Hypothalamus (tissue), 51 donors: Measurements from ENCODE around the gene TREML4.

Source experiments
- DNase-seq, 51 donors: peaks; one replicate each; lab custom pipeline; 2025; lab: John Stamatoyannopoulos, UW

The TREML4 gene

GRCh38 chr6:41247882-41248705 lies 19.9 kb downstream of the TREML4 start:
- DNase-seq, result no peak

DNA sequence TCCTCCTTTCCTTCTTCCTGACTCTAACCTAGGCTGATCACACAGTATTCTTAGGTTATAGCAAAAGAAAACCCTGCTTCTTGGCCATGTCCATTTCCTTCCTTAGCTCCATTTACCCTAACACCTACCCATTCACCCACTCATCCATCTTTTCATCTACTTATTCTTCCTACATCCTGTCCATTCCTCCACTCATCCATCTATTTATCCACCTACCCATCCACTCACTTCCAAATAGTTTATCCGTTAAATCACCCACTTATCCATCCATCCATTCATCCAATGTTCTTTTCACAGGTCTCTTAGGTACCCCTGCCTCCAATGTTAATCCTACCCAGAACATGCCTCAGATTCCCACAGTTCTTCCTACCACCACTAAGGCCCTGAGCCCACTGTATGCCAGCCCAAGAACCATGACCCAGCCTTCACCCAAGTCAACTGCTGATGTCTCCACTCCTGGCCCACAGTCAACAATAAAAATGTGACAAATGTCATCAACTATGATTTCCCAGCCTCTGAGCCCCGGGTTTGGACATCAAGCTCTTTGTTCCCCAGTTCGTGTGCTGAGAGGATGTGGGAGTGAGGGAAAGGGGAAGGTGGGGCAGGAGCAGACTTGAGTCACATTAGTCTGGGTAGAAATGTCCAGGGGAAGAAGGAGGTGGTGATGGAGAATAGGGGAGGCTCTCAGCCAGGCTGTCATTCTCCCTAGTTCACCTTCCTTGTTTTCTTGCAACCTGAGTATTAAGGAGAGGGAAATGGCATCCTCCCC lies 24.4 kb downstream of the TREML4 start:
- DNase-seq, result no peak

- DNase-seq, result no peak
These were observed 27.0 kb downstream of the TREML4 start for GRCh38 chr6:41255110-41255509.

GRCh38 chr6:41255638-41256246 lies 27.6 kb downstream of the TREML4 start:
- DNase-seq, result no peak

DNA sequence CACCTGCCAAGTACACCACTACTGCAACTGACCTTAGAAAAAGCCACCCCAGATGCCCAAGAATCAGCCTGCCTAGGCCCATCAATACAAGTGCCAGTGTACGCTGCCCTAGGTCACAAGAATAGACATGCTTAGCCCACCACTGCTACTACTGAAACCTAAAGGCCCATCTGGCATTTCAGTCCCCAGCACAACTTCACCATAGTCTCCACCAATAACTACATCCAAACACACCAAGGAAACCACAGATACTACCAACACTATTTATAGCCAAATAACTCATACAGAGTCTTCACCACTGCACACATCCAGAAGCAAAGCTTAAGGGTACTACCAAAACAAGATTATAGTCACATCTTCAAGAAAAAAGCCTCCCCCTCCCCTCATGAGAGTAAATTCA lies 28.2 kb downstream of the TREML4 start:
- DNase-seq, result no peak

DNA sequence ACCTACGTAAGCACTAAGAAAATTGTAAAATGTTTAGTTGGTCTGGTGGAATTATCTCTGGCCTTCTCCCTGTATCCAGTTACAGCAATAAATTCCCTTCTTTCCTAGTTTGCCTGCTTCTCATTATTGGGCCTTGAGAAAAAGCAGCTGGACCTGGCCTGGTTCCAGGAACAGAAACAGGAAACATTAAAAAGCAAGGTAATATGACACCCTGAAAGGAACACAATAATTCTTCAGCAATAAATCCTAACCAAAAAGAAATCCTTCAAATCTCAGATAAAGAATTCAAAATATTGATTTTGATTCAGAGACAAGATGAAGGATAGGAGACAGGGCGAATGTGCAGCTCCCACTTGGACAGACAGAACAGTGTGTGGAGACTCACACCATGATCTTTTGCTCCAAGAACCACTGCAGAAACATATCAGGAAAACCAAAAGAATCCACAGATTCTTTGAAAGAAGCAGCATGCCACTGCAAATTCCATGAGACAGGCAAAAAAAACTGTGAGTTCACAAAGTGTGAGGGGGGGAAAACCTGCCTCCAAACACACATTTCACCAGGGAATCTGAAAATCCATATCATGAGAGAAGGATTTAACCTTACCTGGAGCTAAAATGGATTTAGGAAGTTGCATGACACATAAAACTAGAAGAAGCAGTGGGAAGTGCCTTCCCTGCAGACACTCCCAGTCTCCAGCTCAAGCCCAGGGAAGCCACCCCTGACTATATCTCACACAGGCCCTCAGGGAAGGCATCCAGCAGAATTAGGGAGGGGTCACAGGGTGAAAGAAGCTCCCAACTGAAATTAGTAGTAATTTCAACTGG lies 29.4 kb downstream of the TREML4 start:
- no peak for DNase-seq

DNA sequence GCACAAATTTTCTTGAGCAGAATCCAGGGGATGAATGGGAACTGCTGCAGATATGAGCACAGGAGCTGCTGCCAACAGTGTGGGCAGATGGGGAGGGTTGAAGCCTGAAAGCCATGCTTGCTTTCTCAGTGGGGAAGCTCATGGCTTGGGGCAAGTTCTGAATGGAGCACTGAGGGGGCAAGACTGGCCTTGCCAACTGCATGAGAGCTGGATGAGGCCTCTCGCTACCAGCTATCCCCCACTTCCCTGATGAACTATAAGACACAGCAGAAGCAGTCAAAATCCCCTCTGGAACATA lies 30.0 kb downstream of the TREML4 start:
- no peak for DNase-seq

DNA sequence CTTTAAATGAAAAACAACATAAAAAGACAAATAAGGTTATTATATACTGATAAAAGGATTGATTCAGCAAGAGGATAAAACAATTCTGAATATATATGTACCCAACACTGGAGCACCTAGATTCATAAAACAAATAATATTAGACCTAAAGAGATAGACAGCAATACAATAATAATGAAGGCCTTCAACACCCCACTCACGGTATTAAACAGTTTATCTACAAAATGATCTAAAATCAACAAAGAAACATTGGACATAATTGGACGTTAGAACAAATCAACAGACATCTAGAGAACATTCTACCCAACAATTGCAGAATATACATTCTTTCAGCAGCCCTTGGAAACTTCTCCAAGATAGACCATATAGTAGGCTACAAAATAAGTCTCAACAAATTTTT lies 34.3 kb downstream of the TREML4 start:
- DNase-seq, result no peak

- DNase-seq, result no peak
These were observed 35.1 kb downstream of the TREML4 start for GRCh38 chr6:41263267-41263666.

DNA sequence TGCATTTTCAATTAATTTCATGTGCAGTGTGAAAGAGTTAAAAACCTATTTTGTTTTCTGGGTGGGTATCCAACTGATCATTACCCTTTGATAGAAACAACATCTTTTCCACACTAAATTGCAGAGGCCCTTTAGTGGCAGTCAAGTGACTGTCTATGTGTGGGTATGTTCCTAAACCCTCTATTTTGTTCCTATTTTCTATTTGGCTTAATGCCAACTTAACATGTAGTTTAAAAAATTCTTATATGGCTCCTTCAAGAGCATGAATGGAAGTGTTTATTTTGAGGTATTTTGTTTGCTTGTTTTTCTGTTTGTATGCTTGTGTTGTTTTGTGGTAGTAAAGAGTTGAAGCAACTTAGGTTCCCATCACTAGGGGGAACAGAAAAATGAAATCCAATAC lies 38.4 kb downstream of the TREML4 start:
- no peak for DNase-seq

DNA sequence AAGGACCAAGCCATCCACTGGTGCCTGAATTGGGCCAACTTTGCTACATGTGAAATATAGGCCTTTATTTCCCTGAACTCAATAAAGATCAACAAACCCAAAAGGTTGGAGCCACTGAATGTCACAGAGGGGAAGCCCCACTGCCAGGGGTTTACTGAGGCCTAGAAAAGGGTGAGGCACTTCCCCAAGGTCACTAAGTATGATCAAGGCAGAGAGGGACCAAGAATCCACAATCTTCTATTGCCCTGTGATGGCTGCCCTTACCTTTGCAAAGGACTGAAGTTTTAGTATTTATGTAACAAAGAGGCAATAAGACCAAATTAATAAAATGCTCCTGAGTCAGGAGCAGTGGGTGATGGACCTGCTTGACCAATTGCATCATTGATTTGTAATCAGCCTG lies 40.3 kb downstream of the TREML4 start:
- DNase-seq, result no peak

- no peak for DNase-seq
These were observed 41.0 kb downstream of the TREML4 start for GRCh38 chr6:41269166-41269565.

DNA sequence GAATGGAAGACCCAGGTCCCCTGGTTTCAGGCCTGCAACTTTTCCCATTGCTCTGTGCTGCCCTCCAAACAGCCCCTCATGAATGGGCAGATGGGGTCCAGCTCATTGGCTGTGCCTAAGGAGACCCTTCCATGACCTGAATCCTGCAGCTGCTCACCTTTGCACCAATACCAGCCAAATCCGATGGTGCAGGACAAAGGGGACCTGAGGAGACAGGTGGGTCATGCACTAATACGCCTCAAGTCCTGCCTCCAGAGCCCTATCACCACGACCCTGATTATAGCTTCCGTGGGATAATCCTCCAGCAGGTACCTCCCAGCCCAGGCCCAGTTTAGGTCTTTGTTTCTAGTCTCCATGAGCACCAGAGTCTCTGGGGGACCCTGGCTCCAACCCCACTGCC lies 41.6 kb downstream of the TREML4 start:
- DNase-seq, result no peak

GRCh38 chr6:41271901-41272395 lies 43.8 kb downstream of the TREML4 start:
- peak in 10 of 51 donors; percentile 12 to 62 (median 16) for DNase-seq

DNA sequence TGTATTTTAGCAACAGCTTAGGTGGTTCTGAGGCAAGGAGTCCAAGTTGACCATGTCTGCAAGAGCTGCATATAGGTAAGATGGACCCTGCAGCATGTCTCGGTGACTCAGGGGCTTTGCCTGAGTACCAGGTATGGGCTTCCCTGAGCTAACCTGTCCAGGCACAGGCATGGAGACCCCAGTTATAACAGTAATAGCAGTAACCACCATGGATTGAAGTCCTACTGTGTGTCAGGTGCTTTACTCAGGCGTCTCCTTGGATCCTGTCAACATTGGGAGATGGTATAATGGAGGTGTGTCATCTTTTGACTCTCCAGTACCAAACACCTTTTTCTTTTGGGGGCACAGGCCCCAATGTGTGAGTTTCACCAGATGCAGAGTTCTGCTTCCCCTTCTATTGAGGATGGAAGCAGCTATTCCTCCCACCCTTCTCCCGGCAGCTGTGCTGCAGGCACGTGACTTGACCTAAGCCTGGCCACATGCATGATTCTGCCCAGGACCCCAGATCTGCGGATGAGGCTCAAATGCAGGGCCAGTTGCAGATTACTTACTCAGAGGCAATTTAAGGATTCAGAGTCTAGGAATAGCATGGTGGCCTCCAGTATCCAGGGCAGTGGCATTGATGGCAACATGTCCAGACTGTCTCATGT lies 44.6 kb downstream of the TREML4 start:
- DNase-seq, result no peak

- DNase-seq, result no peak
These were observed 45.6 kb downstream of the TREML4 start for GRCh38 chr6:41273714-41274113.

DNA sequence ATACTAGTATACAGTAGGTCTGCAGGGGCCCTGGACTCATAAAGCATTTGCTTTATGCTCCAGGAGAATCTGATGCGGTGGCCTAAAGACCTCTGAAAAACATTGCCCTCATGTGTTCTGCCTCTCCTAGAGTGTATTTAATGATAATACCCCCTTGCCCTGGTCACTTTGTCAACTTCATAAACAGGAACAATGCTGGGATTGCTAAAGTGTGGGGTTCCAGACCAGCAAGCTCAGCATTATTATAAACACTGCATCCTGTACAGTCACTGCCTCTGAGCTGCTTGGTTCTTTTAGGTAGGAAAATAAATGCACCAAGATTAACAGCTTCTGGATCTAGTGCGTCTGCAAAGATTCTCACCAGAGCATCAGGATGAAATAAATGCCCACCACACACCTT lies 46.1 kb downstream of the TREML4 start:
- no peak for DNase-seq

DNA sequence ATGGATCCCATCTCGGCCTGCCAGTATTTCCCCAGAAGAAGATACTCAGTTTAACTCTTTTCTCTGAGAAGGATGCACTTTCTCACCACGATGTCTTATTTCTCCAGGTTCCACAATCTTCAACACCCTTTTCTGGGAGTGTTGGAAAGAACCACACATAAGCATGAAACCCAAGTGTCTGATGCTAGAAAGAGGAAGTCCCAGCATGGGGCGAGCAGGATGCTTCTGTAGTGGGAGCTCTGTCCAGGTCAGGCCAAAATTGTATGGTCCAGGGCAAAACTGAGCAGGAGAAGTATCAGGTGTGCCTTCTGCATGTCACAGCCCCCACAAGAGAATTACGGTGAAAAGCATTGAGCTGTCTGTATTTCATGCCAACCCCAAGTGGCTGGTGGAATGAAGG lies 47.3 kb downstream of the TREML4 start:
- no peak for DNase-seq

DNA sequence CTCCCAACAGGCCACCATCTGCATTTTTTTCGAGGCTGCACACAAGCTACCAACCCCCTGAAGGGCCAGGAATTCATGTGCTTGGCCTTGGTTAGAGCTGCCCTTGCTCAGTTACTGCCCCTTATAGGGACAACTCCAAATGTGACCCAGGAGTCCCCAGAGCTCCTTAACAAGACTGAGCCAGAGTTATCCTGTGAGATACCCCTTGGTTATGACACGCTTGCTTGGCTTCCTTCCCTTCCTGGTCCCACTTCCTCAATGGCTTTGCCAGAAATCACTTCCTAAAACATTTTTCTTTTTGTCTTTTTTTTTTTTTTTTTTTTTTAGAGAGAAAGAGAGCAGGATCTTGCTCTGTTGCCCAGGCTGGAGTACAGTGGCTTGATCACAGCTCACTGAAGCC lies 49.5 kb downstream of the TREML4 start:
- DNase-seq, result no peak

DNA sequence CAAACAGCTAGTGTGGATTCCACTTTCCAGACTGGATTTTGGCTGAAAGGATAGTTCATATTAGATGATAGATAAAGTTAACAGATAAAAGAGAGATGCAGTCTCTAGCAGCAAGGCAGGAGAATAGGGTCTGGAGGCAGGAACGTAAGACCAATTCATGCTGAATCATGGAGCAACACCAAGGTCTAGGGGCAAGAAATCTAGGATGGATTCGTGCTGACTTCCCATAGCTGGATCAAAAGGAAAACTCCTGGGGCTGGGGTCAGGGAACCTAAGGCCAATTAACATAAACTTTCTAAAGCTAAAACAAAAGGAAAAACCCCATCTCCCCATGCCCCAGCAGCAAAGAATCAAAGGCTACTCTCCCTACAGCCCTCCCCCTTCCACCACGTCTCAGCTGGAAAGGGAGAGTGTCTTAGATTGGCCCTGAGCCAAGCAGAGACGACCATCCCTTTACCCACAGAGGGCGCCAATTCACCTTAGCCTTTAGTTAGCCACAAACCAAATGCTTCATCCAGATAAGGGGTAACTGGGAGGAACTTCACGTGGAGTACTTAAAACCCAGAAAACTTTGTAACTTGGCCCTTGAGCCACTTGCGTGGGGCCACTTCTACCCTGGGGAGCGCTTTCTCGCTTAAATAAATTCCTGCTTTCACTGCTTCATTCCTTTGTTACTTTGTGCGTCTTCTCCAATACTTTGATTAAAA lies 50.7 kb downstream of the TREML4 start:
- peak in 3 of 51 donors; percentile 3 to 27 (median 17) for DNase-seq
